Measurements from ENCODE around the gene NDUFAF5.

GRCh38 chr20:13788167-13788834 lies 3.5 kb downstream of the NDUFAF5 start:
- peak; percentile 73 for TF ChIP-seq CTCF (IDR thresholded peaks at IDR 0.05)
- no peak for TF ChIP-seq ZFX (IDR thresholded peaks at IDR 0.05; ENCODE audit: borderline replicate concordance)
